CD14-positive monocyte (primary cell): ENCODE measurements around the gene BUD23. TPM values are rescaled to one million over a fixed set of nuclear protein-coding genes. Genes with fewer than 3 reads are reported as not detected.
"Not testable (repeated sequence)": the region's sequence is repeated elsewhere in the genome, so short reads cannot be mapped to it uniquely, and the experiment has no call there.

Experiments
- DNase-seq, 3 donors: peaks; one replicate each; pipeline ENCODE4 v3.0.0-alpha.2; 2011 to 2022
- H2AFZ ChIP-seq: 2 replicates; pipeline ENCODE4 v1.6.0; 2012; ENCODE audit warnings: mild to moderate bottlenecking, low read depth, low read length, inconsistent platforms; ENCODE audit not compliant: insufficient read depth, poor library complexity, severe bottlenecking
- H3K27ac ChIP-seq, 2 donors: 1 replicate in 1 of 2; 2 replicates in 1 of 2; pipeline ENCODE4 v1.5.1; 2012 to 2013; ENCODE audit warnings: low read length in 2 of 2, control low read depth in 1 of 2, inconsistent platforms in 1 of 2, low read depth in 1 of 2, mild to moderate bottlenecking in 1 of 2
- H3K27me3 ChIP-seq, 2 donors: one replicate each; pipeline versions ENCODE4 v1.6.0 to v1.6.1; 2011 to 2013; ENCODE audit warnings: low read length in 2 of 2; ENCODE audit not compliant: control insufficient read depth in 2 of 2, insufficient read depth in 2 of 2
- H3K36me3 ChIP-seq, 2 donors: replicated peaks in 1 of 2; 1 replicate in 1 of 2; 2 replicates in 1 of 2; pipeline versions ENCODE4 v1.5.1 to v1.6.1; 2012 to 2013; ENCODE audit warnings: low read length in 2 of 2, control low read depth in 1 of 2, inconsistent platforms in 1 of 2, mild to moderate bottlenecking in 1 of 2; ENCODE audit not compliant: insufficient read depth in 2 of 2, control insufficient read depth in 1 of 2
- H3K4me1 ChIP-seq, 2 donors: 1 replicate in 1 of 2; 2 replicates in 1 of 2; pipeline versions ENCODE4 v1.5.1 to v1.6.1; 2012 to 2013; ENCODE audit warnings: low read length in 2 of 2, control low read depth in 1 of 2, inconsistent platforms in 1 of 2, mild to moderate bottlenecking in 1 of 2, moderate library complexity in 1 of 2; ENCODE audit not compliant: insufficient read depth in 2 of 2, control insufficient read depth in 1 of 2
- H3K4me2 ChIP-seq: replicated peaks from 2 replicates; pipeline ENCODE3; 2012; ENCODE audit warnings: low read length, moderate library complexity, mild to moderate bottlenecking; ENCODE audit not compliant: poor library complexity, severe bottlenecking; ENCODE audit errors: extremely low read depth
- H3K4me3 ChIP-seq, 3 experiments: fragments of 200-600 bp in 1 of 3; sonication (generic) in 1 of 3; replicated peaks in 1 of 3; 1 replicate in 2 of 3; 2 replicates in 1 of 3; pipeline ENCODE4 v1.5.1; 2011 to 2013; ENCODE audit warnings: low read length in 3 of 3, mild to moderate bottlenecking in 3 of 3, control low read depth in 2 of 3, low read depth in 2 of 3, inconsistent platforms in 1 of 3, moderate library complexity in 1 of 3
- H3K79me2 ChIP-seq: 2 replicates; pipeline ENCODE4 v1.6.0; 2012; ENCODE audit warnings: mild to moderate bottlenecking, control low read depth, inconsistent platforms, low read length, moderate library complexity; ENCODE audit not compliant: insufficient read depth
- H3K9ac ChIP-seq: 2 replicates; pipeline ENCODE4 v1.6.0; 2017; ENCODE audit warnings: low read length, mild to moderate bottlenecking; ENCODE audit not compliant: insufficient read depth, poor library complexity, severe bottlenecking
- H3K9me3 ChIP-seq, 2 donors: replicated peaks in 1 of 2; 1 replicate in 1 of 2; 2 replicates in 1 of 2; pipeline versions ENCODE4 v1.5.1 to v1.6.1; 2012 to 2013; ENCODE audit warnings: low read length in 2 of 2, control low read depth in 1 of 2; ENCODE audit not compliant: control insufficient read depth in 1 of 2, insufficient read depth in 1 of 2
- H4K20me1 ChIP-seq: 2 replicates; pipeline ENCODE4 v1.6.0; 2012; ENCODE audit warnings: mild to moderate bottlenecking, low read length, control low read depth, moderate library complexity; ENCODE audit not compliant: insufficient read depth
- H3K27ac Mint-ChIP-seq, 7 donors: one replicate each; pipeline ENCODE4 v1.8.0; 2020; ENCODE audit warnings: mild to moderate bottlenecking in 7 of 7, mixed read lengths in 7 of 7, moderate library complexity in 6 of 7, inconsistent platforms in 2 of 7
- H3K27me3 Mint-ChIP-seq, 3 donors: one replicate each; pipeline ENCODE4 v1.8.0; 2021 to 2022; ENCODE audit warnings: low read depth in 3 of 3, mild to moderate bottlenecking in 3 of 3, mixed read lengths in 3 of 3, moderate library complexity in 3 of 3, inconsistent platforms in 1 of 3
- H3K36me3 Mint-ChIP-seq, 2 donors: one replicate each; pipeline ENCODE4 v1.8.0; 2020; ENCODE audit warnings: mixed read lengths in 2 of 2, inconsistent platforms in 1 of 2, mild to moderate bottlenecking in 1 of 2
- H3K4me1 Mint-ChIP-seq: one replicate; pipeline ENCODE4 v1.8.0; 2020; ENCODE audit warnings: mild to moderate bottlenecking, mixed read lengths
- H3K4me3 Mint-ChIP-seq, 2 donors: one replicate each; pipeline ENCODE4 v1.8.0; 2020; ENCODE audit warnings: mild to moderate bottlenecking in 2 of 2, mixed read lengths in 2 of 2, moderate library complexity in 1 of 2
- H3K9me3 Mint-ChIP-seq, 7 donors: one replicate each; pipeline ENCODE4 v1.8.0; 2020 to 2022; ENCODE audit warnings: mixed read lengths in 7 of 7, mild to moderate bottlenecking in 6 of 7, moderate library complexity in 6 of 7, inconsistent platforms in 2 of 7
- CTCF ChIP-seq: fragments of 200-600 bp; IDR thresholded peaks from one replicate; pipeline ENCODE4 v1.8.0; 2022; ENCODE audit warnings: antibody characterized with exemption, mild to moderate bottlenecking
- WGBS: methylation state at CpG from one replicate; pipeline ENCODE4 v1.1.5; 2013; ENCODE audit warnings: missing lambda C conversion rate; ENCODE audit not compliant: insufficient coverage; 5-methylcytosine and 5-hydroxymethylcytosine counted together
- intact Hi-C, 2 donors: fragments of 100-400 bp; cut with micrococcal nuclease; formaldehyde crosslinking; loops; one replicate each; pipeline versions ENCODE4 v1.15.0 to v1.15.1; 2023
- polyA plus RNA-seq, 3 donors: library from polyadenylated mRNA; depleted of rRNA in 1 of 3; unstranded in 2 of 3; stranded (reverse) in 1 of 3; fragments of 300-500 nt in 2 of 3; fragments of >200 nt in 1 of 3; fragmentation: Illumina TruSeq in 2 of 3; gene quantifications; 1 replicate in 2 of 3; 2 replicates in 1 of 3; pipeline ENCODE4 v1.2.3, GENCODE V29; 2012 to 2021

The BUD23 gene
- polyA plus RNA-seq, 3 donors: 44.5 to 51.9 (median 51.1) TPM

- Mint-ChIP-seq H3K36me3 (no peaks in the 10 kb centered on the region), H3K9me3 (peaks cover 0 to 3% (median 2%) of the 10 kb centered on the region in 7 donors), H3K4me3 (peak overlapping the region in 1 of 2 donors; percentile 1), H3K27me3 (peaks cover 51 to 68% (median 51%) of the 10 kb centered on the region in 3 donors), H3K4me1 (peaks cover 9% of the 10 kb centered on the region), H3K27ac (no peak overlapping the region)
- H3K4me1 ChIP-seq: peaks cover 0 to 3% of the 10 kb centered on the region in 2 donors
- no peak for TF ChIP-seq CTCF
- no peak overlapping the region for H2AFZ ChIP-seq
- 87% methylated on average over 4 of the region's 11 CpGs for WGBS
- H4K20me1 ChIP-seq: no peaks in the 10 kb centered on the region
- H3K36me3 ChIP-seq: no peaks in the 10 kb centered on the region
- H3K9ac ChIP-seq: no peak overlapping the region
- no peak overlapping the region for H3K4me3 ChIP-seq
- peaks cover 15 to 40% of the 10 kb centered on the region in 2 donors for H3K27me3 ChIP-seq
- intact Hi-C loops: no loop called here
- H3K4me2 ChIP-seq: no peak overlapping the region
- peaks cover 0 to 5% of the 10 kb centered on the region in 2 donors for H3K9me3 ChIP-seq
- H3K27ac ChIP-seq: no peak overlapping the region
- H3K79me2 ChIP-seq: no peaks in the 10 kb centered on the region
- DNase-seq: no peak
These were observed 30.9 kb upstream of the BUD23 start for GRCh38 chr7:73652541-73652949.

GRCh38 chr7:73655309-73655708 lies 28.1 kb upstream of the BUD23 start:
- peak overlapping the region in 1 of 7 donors; percentile 37 for H3K27ac Mint-ChIP-seq
- H3K9ac ChIP-seq, DNase-seq, H3K9me3 Mint-ChIP-seq, H3K9me3 ChIP-seq, H3K4me3 ChIP-seq, H3K4me3 Mint-ChIP-seq, H3K36me3 Mint-ChIP-seq, H3K36me3 ChIP-seq, H3K4me1 ChIP-seq, H2AFZ ChIP-seq, H3K4me2 ChIP-seq, intact Hi-C loops, H4K20me1 ChIP-seq, H3K79me2 ChIP-seq, H3K27ac ChIP-seq, H3K4me1 Mint-ChIP-seq: not testable (repeated sequence)
- H3K27me3 ChIP-seq: peaks cover 0 to 15% of the 10 kb centered on the region in 2 donors
- WGBS: no CpG with 5 or more reads among the region's 4 CpGs
- peaks cover 35 to 51% (median 39%) of the 10 kb centered on the region in 3 donors for H3K27me3 Mint-ChIP-seq
